Measurements from ENCODE around the gene ASTN2.

- TF ChIP-seq CTCF (IDR thresholded peaks at IDR 0.05): no peak
- TF ChIP-seq POLR2A (IDR thresholded peaks at IDR 0.05): no peak
- TF ChIP-seq POLR2AphosphoS5 (IDR thresholded peaks at IDR 0.05): no peak
Measured at GRCh38 chr9:117435630-117436261, 20.9 kb upstream of the ASTN2 start.
